Measurements from ENCODE around the gene GIMAP7. TPM values are rescaled to one million over a fixed set of nuclear protein-coding genes. Genes with fewer than 3 reads are reported as not detected.

GIMAP7 gene
- polyA plus RNA-seq, 1 donor from 2014 or later = not detected

- Histone ChIP-seq H3K9me2 (ENCODE audit: insufficient read depth, low read length) (no peaks in the 10 kb centered on the region), H4K20me1 (ENCODE audit: insufficient read depth) (no peaks in the 10 kb centered on the region), H3K9ac (ENCODE audit: low read length) (no peak overlapping the region), H3K4me2 (ENCODE audit: low read length) (no peak overlapping the region), H3K27ac (ENCODE audit: low read length) (no peak overlapping the region), H3K36me3 (ENCODE audit: insufficient read depth, low read length) (no peaks in the 10 kb centered on the region), H3K9me3 (ENCODE audit: low read length) (no peaks in the 10 kb centered on the region), H3K4me3 (ENCODE audit: low read length) (no peak overlapping the region), H3K27me3 (ENCODE audit: insufficient read depth, low read depth, low read length) (no peaks in the 10 kb centered on the region), H3F3A (ENCODE audit: insufficient read depth, low read length, poor library complexity, severe bottlenecking) (no peaks in the 10 kb centered on the region), H2AFZ (ENCODE audit: low read depth, low read length) (no peak overlapping the region), H3K79me2 (replicated peaks; ENCODE audit: insufficient read depth, low read length) (no peaks in the 10 kb centered on the region)
- TF ChIP-seq POLR2AphosphoS5 (IDR thresholded peaks at IDR 0.05) (no peak), RAD21 (conservative IDR thresholded peaks at IDR 0.05) (no peak), SMC3 (conservative IDR thresholded peaks at IDR 0.05; ENCODE audit: poor library complexity) (no peak), EP300 (conservative IDR thresholded peaks at IDR 0.05; ENCODE audit: poor library complexity, severe bottlenecking) (no peak), CTCF (IDR thresholded peaks at IDR 0.05; ENCODE audit: poor library complexity, severe bottlenecking) (no peak), MXI1 (conservative IDR thresholded peaks at IDR 0.05; ENCODE audit: poor library complexity, severe bottlenecking) (no peak), EZH2 (IDR thresholded peaks at IDR 0.05; ENCODE audit: borderline replicate concordance, insufficient read depth, low read length, poor library complexity, severe bottlenecking) (no peak), TAF1 (IDR thresholded peaks at IDR 0.05; ENCODE audit: low read depth) (no peak), REST (IDR thresholded peaks at IDR 0.05; ENCODE audit: borderline replicate concordance) (no peak)
These were observed 37.6 kb upstream of the GIMAP7 start for GRCh38 chr7:150476819-150477631.

- Histone ChIP-seq H3K4me2 (ENCODE audit: low read length) (no peak overlapping the region), H3F3A (ENCODE audit: insufficient read depth, low read length, poor library complexity, severe bottlenecking) (no peaks in the 10 kb centered on the region), H3K27me3 (ENCODE audit: insufficient read depth, low read depth, low read length) (no peaks in the 10 kb centered on the region), H2AFZ (ENCODE audit: low read depth, low read length) (no peak overlapping the region), H4K20me1 (ENCODE audit: insufficient read depth) (no peaks in the 10 kb centered on the region), H3K9me3 (ENCODE audit: low read length) (no peaks in the 10 kb centered on the region), H3K4me3 (ENCODE audit: low read length) (no peak overlapping the region), H3K9ac (ENCODE audit: low read length) (no peak overlapping the region), H3K27ac (ENCODE audit: low read length) (no peak overlapping the region), H3K36me3 (ENCODE audit: insufficient read depth, low read length) (no peaks in the 10 kb centered on the region), H3K9me2 (ENCODE audit: insufficient read depth, low read length) (no peaks in the 10 kb centered on the region), H3K79me2 (replicated peaks; ENCODE audit: insufficient read depth, low read length) (no peaks in the 10 kb centered on the region)
- no peak for TF ChIP-seq SMC3 (conservative IDR thresholded peaks at IDR 0.05; ENCODE audit: poor library complexity)
- no peak for TF ChIP-seq EZH2 (IDR thresholded peaks at IDR 0.05; ENCODE audit: borderline replicate concordance, insufficient read depth, low read length, poor library complexity, severe bottlenecking)
- no peak for TF ChIP-seq POLR2AphosphoS5 (IDR thresholded peaks at IDR 0.05)
- TF ChIP-seq RAD21 (conservative IDR thresholded peaks at IDR 0.05) = no peak
- no peak for TF ChIP-seq REST (IDR thresholded peaks at IDR 0.05; ENCODE audit: borderline replicate concordance)
- no peak for TF ChIP-seq MXI1 (conservative IDR thresholded peaks at IDR 0.05; ENCODE audit: poor library complexity, severe bottlenecking)
- no peak for TF ChIP-seq TAF1 (IDR thresholded peaks at IDR 0.05; ENCODE audit: low read depth)
- no peak for TF ChIP-seq EP300 (conservative IDR thresholded peaks at IDR 0.05; ENCODE audit: poor library complexity, severe bottlenecking)
- TF ChIP-seq CTCF (IDR thresholded peaks at IDR 0.05; ENCODE audit: poor library complexity, severe bottlenecking) = no peak
These were observed 35.5 kb upstream of the GIMAP7 start for GRCh38 chr7:150479023-150479716.
